ENCODE results near the gene EIF2S3B.

The EIF2S3B gene

GRCh38 chr12:10503460-10503859 is 2.2 kb upstream of the EIF2S3B start:
- Histone ChIP-seq H3K4me1 (ENCODE audit: insufficient read depth, poor library complexity, severe bottlenecking) (no peaks in the 10 kb centered on the region), H3K27me3 (ENCODE audit: insufficient read depth, poor library complexity, severe bottlenecking) (no peaks in the 10 kb centered on the region), H3K36me3 (ENCODE audit: low read depth) (no peaks in the 10 kb centered on the region), H3K4me3 (ENCODE audit: severe bottlenecking) (no peak overlapping the region), H3K27ac (ENCODE audit: poor library complexity, severe bottlenecking) (no peak overlapping the region), H3K9me3 (ENCODE audit: severe bottlenecking) (no peaks in the 10 kb centered on the region)
- DNase-seq (ENCODE audit: low spot score) (no peak), ATAC-seq (ENCODE audit: low read depth) (no peak)
- no peak for TF ChIP-seq CTCF (IDR thresholded peaks at IDR 0.05; ENCODE audit: poor library complexity, severe bottlenecking)

GRCh38 chr12:10511756-10512355 is 6.2 kb downstream of the EIF2S3B start:
- TF ChIP-seq CTCF (IDR thresholded peaks at IDR 0.05; ENCODE audit: poor library complexity, severe bottlenecking) = no peak
- no peak overlapping the region for H3K4me3 ChIP-seq (ENCODE audit: severe bottlenecking)
- no peaks in the 10 kb centered on the region for H3K4me1 ChIP-seq (ENCODE audit: insufficient read depth, poor library complexity, severe bottlenecking)
- DNase-seq (ENCODE audit: low spot score) (no peak), ATAC-seq (ENCODE audit: low read depth) (no peak)
- H3K36me3 ChIP-seq (ENCODE audit: low read depth) = no peaks in the 10 kb centered on the region
- no peaks in the 10 kb centered on the region for H3K9me3 ChIP-seq (ENCODE audit: severe bottlenecking)
- no peaks in the 10 kb centered on the region for H3K27me3 ChIP-seq (ENCODE audit: insufficient read depth, poor library complexity, severe bottlenecking)
- H3K27ac ChIP-seq (ENCODE audit: poor library complexity, severe bottlenecking) = no peak overlapping the region

GRCh38 chr12:10512798-10513197 is 7.1 kb downstream of the EIF2S3B start:
- H3K27ac ChIP-seq (ENCODE audit: poor library complexity, severe bottlenecking) = no peak overlapping the region
- H3K27me3 ChIP-seq (ENCODE audit: insufficient read depth, poor library complexity, severe bottlenecking) = no peaks in the 10 kb centered on the region
- no peak overlapping the region for H3K4me3 ChIP-seq (ENCODE audit: severe bottlenecking)
- no peaks in the 10 kb centered on the region for H3K36me3 ChIP-seq (ENCODE audit: low read depth)
- no peaks in the 10 kb centered on the region for H3K9me3 ChIP-seq (ENCODE audit: severe bottlenecking)
- no peak for DNase-seq (ENCODE audit: low spot score)
- no peaks in the 10 kb centered on the region for H3K4me1 ChIP-seq (ENCODE audit: insufficient read depth, poor library complexity, severe bottlenecking)
- no peak for ATAC-seq (ENCODE audit: low read depth)
- no peak for TF ChIP-seq CTCF (IDR thresholded peaks at IDR 0.05; ENCODE audit: poor library complexity, severe bottlenecking)

GRCh38 chr12:10521555-10521954 is 15.9 kb downstream of the EIF2S3B start:
- DNase-seq (ENCODE audit: low spot score) (no peak), ATAC-seq (ENCODE audit: low read depth) (no peak)
- no peaks in the 10 kb centered on the region for H3K9me3 ChIP-seq (ENCODE audit: severe bottlenecking)
- H3K36me3 ChIP-seq (ENCODE audit: low read depth) = no peaks in the 10 kb centered on the region
- H3K27ac ChIP-seq (ENCODE audit: poor library complexity, severe bottlenecking) = no peak overlapping the region
- H3K4me3 ChIP-seq (ENCODE audit: severe bottlenecking) = no peak overlapping the region
- no peaks in the 10 kb centered on the region for H3K27me3 ChIP-seq (ENCODE audit: insufficient read depth, poor library complexity, severe bottlenecking)
- TF ChIP-seq CTCF (IDR thresholded peaks at IDR 0.05; ENCODE audit: poor library complexity, severe bottlenecking) = no peak
- H3K4me1 ChIP-seq (ENCODE audit: insufficient read depth, poor library complexity, severe bottlenecking) = no peaks in the 10 kb centered on the region

GRCh38 chr12:10528174-10528953 is 22.7 kb downstream of the EIF2S3B start:
- H3K9me3 ChIP-seq (ENCODE audit: severe bottlenecking) = no peaks in the 10 kb centered on the region
- no peak for TF ChIP-seq CTCF (IDR thresholded peaks at IDR 0.05; ENCODE audit: poor library complexity, severe bottlenecking)
- ATAC-seq (ENCODE audit: low read depth) = no peak
- H3K27ac ChIP-seq (ENCODE audit: poor library complexity, severe bottlenecking) = no peak overlapping the region
- H3K36me3 ChIP-seq (ENCODE audit: low read depth) = no peaks in the 10 kb centered on the region
- H3K4me1 ChIP-seq (ENCODE audit: insufficient read depth, poor library complexity, severe bottlenecking) = no peaks in the 10 kb centered on the region
- H3K4me3 ChIP-seq (ENCODE audit: severe bottlenecking) = no peak overlapping the region
- H3K27me3 ChIP-seq (ENCODE audit: insufficient read depth, poor library complexity, severe bottlenecking) = no peaks in the 10 kb centered on the region
- no peak for DNase-seq (ENCODE audit: low spot score)
